Pancreas (tissue), 10 donors: Measurements from ENCODE around the gene SLC6A13. TPM values are rescaled to one million over a fixed set of nuclear protein-coding genes. Genes with fewer than 3 reads are reported as not detected.
A peak's percentile ranks its signal among the peaks of the same experiment; 100 is the strongest.

Experiments used
- ATAC-seq, 4 donors: fragments of 200-7000 bp; cut with Tn5 transposase; one replicate each; pipeline versions ENCODE4 v1.8.0 to v1.9.1; 2020; ENCODE audit warnings: mild to moderate bottlenecking in 4 of 4, moderate library complexity in 4 of 4
- DNase-seq, 6 donors: peaks; one replicate each; pipeline ENCODE4 v3.0.0-alpha.2; 2020
- FAIRE-seq: peaks from 2 replicates; lab custom pipeline; 2012; peaks lifted over from hg19 to GRCh38; lab: Jason Lieb, UNC
- H3K27ac ChIP-seq, 4 donors: fragments of 200-600 bp; sonication (generic); 1 replicate in 3 of 4; 2 replicates in 1 of 4; pipeline versions ENCODE4 v1.5.0 to v1.8.0; 2020
- H3K27me3 ChIP-seq, 4 donors: fragments of 200-600 bp; one replicate each; pipeline ENCODE4 v1.8.0; 2021
- H3K36me3 ChIP-seq, 3 donors: fragments of 200-600 bp; sonication (generic) in 1 of 3; one replicate each; pipeline versions ENCODE4 v1.5.0 to v1.8.0; 2020 to 2021
- H3K4me1 ChIP-seq, 3 donors: fragments of 200-600 bp; one replicate each; pipeline ENCODE4 v1.8.0; 2021
- H3K4me3 ChIP-seq, 4 donors: fragments of 200-600 bp; sonication (generic) in 2 of 4; one replicate each; pipeline versions ENCODE4 v1.5.0 to v1.8.0; 2020 to 2021
- H3K9me3 ChIP-seq, 4 donors: fragments of 200-600 bp; one replicate each; pipeline ENCODE4 v1.8.0; 2021
- CTCF ChIP-seq, 4 donors: fragments of 200-600 bp; sonication (generic) in 3 of 4; IDR thresholded peaks; one replicate each; pipeline versions ENCODE4 v1.5.0 to v1.8.0; 2021; ENCODE audit warnings: antibody characterized with exemption in 4 of 4
- WGBS, 2 donors: extraction: QIAGEN DNeasy Blood & Tissue Kit; methylation state at CpG; one replicate each; pipeline ENCODE4 v1.1.7; 2013; 5-methylcytosine and 5-hydroxymethylcytosine counted together
- intact Hi-C, 3 donors: fragments of 100-400 bp; cut with DNase I; formaldehyde crosslinking; loops; one replicate each; pipeline versions ENCODE4 v1.11.1 to v1.14.2; 2022
- polyA plus RNA-seq, 2 donors: library from polyadenylated mRNA; stranded (reverse); fragments of 200-250 nt; gene quantifications; one replicate each; pipeline ENCODE4 v1.2.3, GENCODE V29; 2013
- total RNA-seq, 6 donors: library from RNA; stranded (reverse); fragmentation: NEBNext Ultra II Directional in 4 of 6; extraction: Animal tissue kit (Norgen Biotek cat#: 25700) in 4 of 6; gene quantifications; one replicate each; pipeline versions ENCODE4 v1.2.1 to v1.2.4, GENCODE V29; 2021 to 2023
- donor health status: healthy with polysubstance abuse.
- donor health status: DM: no; HTN: no; CAD: no; lungs with moderate emphysema.
- donor health status: DM: no; HTN: no; CAD: no.
- donor health status: control.
- donor health status: control.
- donor health status: Bipolar disorder and iron deficiency.
- donor health status: DM: yes; HTN: yes; CAD: no.
- donor health status: DM: no; HTN: no; CAD: no.
- donor health status: DM: no; HTN: no; CAD: no.
- donor health status: DM: yes; HTN: yes; CAD: no.

The SLC6A13 gene
- total and polyA plus RNA-seq, 8 donors = 0.23 to 0.35 (median 0.29) TPM; not detected in 4

GRCh38 chr12:172732-173161 is 89.9 kb downstream of the SLC6A13 start:
- 79 to 83% methylated on average over 15 of the region's 15 CpGs for WGBS, 2 donors
- intact Hi-C loops = no loop called here
- Histone ChIP-seq H3K9me3 (no peaks in the 10 kb centered on the region), H3K27ac (no peak overlapping the region), H3K4me3 (no peak overlapping the region), H3K4me1 (no peaks in the 10 kb centered on the region), H3K36me3 (no peaks in the 10 kb centered on the region), H3K27me3 (no peaks in the 10 kb centered on the region)
- DNase-seq (peak in 1 of 6 donors; percentile 57), ATAC-seq (peak in 1 of 4 donors; percentile 35), FAIRE-seq (no peak)
- no peak for TF ChIP-seq CTCF (IDR thresholded peaks at IDR 0.05)

- no peak overlapping the region for H3K4me3 ChIP-seq
- H3K36me3 ChIP-seq = no peaks in the 10 kb centered on the region
- ATAC-seq (peak in 1 of 4 donors; percentile 15), FAIRE-seq (no peak), DNase-seq (peak in 1 of 6 donors; percentile 59)
- 48 to 62% methylated on average over 18 of the region's 18 CpGs for WGBS, 2 donors
- H3K27ac ChIP-seq = no peak overlapping the region
- H3K9me3 ChIP-seq = no peaks in the 10 kb centered on the region
- no peak for TF ChIP-seq CTCF (IDR thresholded peaks at IDR 0.05)
- H3K27me3 ChIP-seq = no peaks in the 10 kb centered on the region
- intact Hi-C loops = no loop called here
- H3K4me1 ChIP-seq = no peaks in the 10 kb centered on the region
These were observed 90.6 kb downstream of the SLC6A13 start for GRCh38 chr12:171743-172676.

GRCh38 chr12:171276-171675 is 91.4 kb downstream of the SLC6A13 start:
- no peak for TF ChIP-seq CTCF (IDR thresholded peaks at IDR 0.05)
- 76 to 86% methylated on average over 10 of the region's 10 CpGs for WGBS, 2 donors
- FAIRE-seq = no peak
- Histone ChIP-seq H3K4me1 (no peaks in the 10 kb centered on the region), H3K27me3 (no peaks in the 10 kb centered on the region), H3K36me3 (no peaks in the 10 kb centered on the region), H3K9me3 (no peaks in the 10 kb centered on the region), H3K27ac (no peak overlapping the region), H3K4me3 (no peak overlapping the region)
- intact Hi-C loops = no loop called here
- peak in 1 of 6 donors; percentile 28 for DNase-seq
- no peak for ATAC-seq

Other genes starting within 250 kb of the SLC6A13 start
- gene IQSEC3, start 196.1 kb downstream of the SLC6A13 start, total RNA-seq = 1 to 10 TPM in 3 of 6 donors, under 1 TPM in 3; 0.16 to 1.6 (median 0.99) TPM
- 10 to 100 TPM in 1 of 2 donors, 1 to 10 TPM in 1; 1.9 to 10.1 TPM for gene IQSEC3, start 196.1 kb downstream of the SLC6A13 start, polyA plus RNA-seq
- gene SLC6A12, start 48.7 kb downstream of the SLC6A13 start, total RNA-seq = 1 to 10 TPM in 3 of 6 donors, under 1 TPM in 3; 0.37 to 1.9 (median 1.1) TPM
- 1 to 10 TPM; 4.8 to 8.4 TPM for gene SLC6A12, start 48.7 kb downstream of the SLC6A13 start, polyA plus RNA-seq
- 10 to 100 TPM; 19.9 to 43.8 (median 25.7) TPM for gene KDM5A, start 126.5 kb upstream of the SLC6A13 start, total RNA-seq
- gene KDM5A, start 126.5 kb upstream of the SLC6A13 start, polyA plus RNA-seq = 1 to 10 TPM; 4.1 to 7.0 TPM
- 1 to 10 TPM; 1.9 to 3.9 (median 2.6) TPM for gene CCDC77, start 138.8 kb upstream of the SLC6A13 start, total RNA-seq
- 1 to 10 TPM; 3.3 to 4.2 TPM for gene CCDC77, start 138.8 kb upstream of the SLC6A13 start, polyA plus RNA-seq
- gene B4GALNT3, start 197.1 kb upstream of the SLC6A13 start, total RNA-seq = 10 to 100 TPM in 1 of 6 donors, 1 to 10 TPM in 5; 3.8 to 19.5 (median 6.0) TPM
- 10 to 100 TPM; 13.6 to 14.9 TPM for gene B4GALNT3, start 197.1 kb upstream of the SLC6A13 start, polyA plus RNA-seq